HG03442 (cell line): ENCODE measurements around the gene SERPIND1.
"Not testable (repeated sequence)": the region's sequence is repeated elsewhere in the genome, so short reads cannot be mapped to it uniquely, and the experiment has no call there.

Source experiments
- ATAC-seq: cut with Tn5 transposase; IDR thresholded peaks from one replicate; pipeline ENCODE4 v1.9.1; 2021; ENCODE audit warnings: mild to moderate bottlenecking, moderate library complexity; ENCODE audit not compliant: unreplicated experiment

Gene SERPIND1

GRCh38 chr22:20773793-20774212 lies at the start of gene SERPIND1:
TSS of gene SERPIND1 (plus strand) at chr22:20774113. CDS start at chr22:20779313, 5,200 bp downstream.
- ATAC-seq: no peak

GRCh38 chr22:20724676-20725454 lies 49.0 kb upstream of the SERPIND1 start:
- no peak for ATAC-seq

GRCh38 chr22:20725987-20726558 lies 47.8 kb upstream of the SERPIND1 start:
- no peak for ATAC-seq

GRCh38 chr22:20727118-20728015 lies 46.5 kb upstream of the SERPIND1 start:
- ATAC-seq: no peak

- ATAC-seq: no peak
These were observed 45.3 kb upstream of the SERPIND1 start for GRCh38 chr22:20728523-20729190.

- no peak for ATAC-seq
These were observed 44.7 kb upstream of the SERPIND1 start for GRCh38 chr22:20729194-20729593.

GRCh38 chr22:20732431-20732830 lies 41.5 kb upstream of the SERPIND1 start:
- not testable (repeated sequence) for ATAC-seq

- ATAC-seq: not testable (repeated sequence)
These were observed 38.4 kb upstream of the SERPIND1 start for GRCh38 chr22:20735356-20736162.

GRCh38 chr22:20736891-20737290 lies 37.0 kb upstream of the SERPIND1 start:
- ATAC-seq: not testable (repeated sequence)

- ATAC-seq: no peak
These were observed 35.4 kb upstream of the SERPIND1 start for GRCh38 chr22:20738394-20739089.

- no peak for ATAC-seq
These were observed 33.5 kb upstream of the SERPIND1 start for GRCh38 chr22:20740222-20740951.

- ATAC-seq: no peak
These were observed 32.8 kb upstream of the SERPIND1 start for GRCh38 chr22:20741008-20741633.

- no peak for ATAC-seq
These were observed 32.0 kb upstream of the SERPIND1 start for GRCh38 chr22:20741634-20742581.

GRCh38 chr22:20742764-20743163 lies 31.1 kb upstream of the SERPIND1 start:
- ATAC-seq: no peak

GRCh38 chr22:20744456-20744855 lies 29.5 kb upstream of the SERPIND1 start:
- ATAC-seq: no peak

GRCh38 chr22:20745119-20745518 lies 28.8 kb upstream of the SERPIND1 start:
- ATAC-seq: no peak
